ENCODE data around the gene VASN. TPM values are rescaled to one million over a fixed set of nuclear protein-coding genes. Genes with fewer than 3 reads are reported as not detected.

The VASN gene
- under 1 TPM; 0.11 to 0.20 TPM for total RNA-seq

GRCh38 chr16:4371357-4372000 is at the start of gene VASN:
TSS of gene VASN (plus strand) at chr16:4371848. CDS start at chr16:4380878, 9,030 bp downstream.
- POLR2A ChIA-PET = interaction anchor here (0.6 to 0.7 kb wide), 2 partner anchors 18 to 98 kb away, joined by 3 read pairs; partner anchors contain the start of gene TFAP4
- Mint-ChIP-seq H3K27ac (no peak within 1 kb of the TSS), H3K4me1 (peaks cover 2% of the 10 kb centered on the region), H3K4me3 (peak within 1 kb of the TSS; percentile 67), H3K36me3 (peaks cover 1% of the 10 kb centered on the region), H3K9me3 (no peaks in the 10 kb centered on the region), H3K27me3 (no peaks in the 10 kb centered on the region)
- ATAC-seq (ENCODE audit: low read depth) (peak; percentile 72), DNase-seq (peak; percentile 78)

GRCh38 chr16:4322121-4323052 is 49.3 kb upstream of the VASN start:
- no peaks in the 10 kb centered on the region for H3K9me3 Mint-ChIP-seq
- H3K27me3 Mint-ChIP-seq = peaks cover 9% of the 10 kb centered on the region
- ATAC-seq (ENCODE audit: low read depth) (no peak), DNase-seq (no peak)
- H3K36me3 Mint-ChIP-seq = no peaks in the 10 kb centered on the region
- no peak overlapping the region for H3K27ac Mint-ChIP-seq
- H3K4me1 Mint-ChIP-seq = peaks cover 5% of the 10 kb centered on the region
- no peak overlapping the region for H3K4me3 Mint-ChIP-seq
- POLR2A ChIA-PET = interaction anchor here (0.8 to 2.0 kb wide), 2 partner anchors 14 to 28 kb away, joined by 4 to 6 read pairs; no protein-coding TSS in a partner anchor

GRCh38 chr16:4323071-4323844 is 48.4 kb upstream of the VASN start:
- no peak overlapping the region for H3K27ac Mint-ChIP-seq
- POLR2A ChIA-PET = interaction anchor here (2.0 kb wide), 1 partner anchor 15 kb away, joined by 6 read pairs; no protein-coding TSS in a partner anchor

GRCh38 chr16:4323845-4324488 is 47.7 kb upstream of the VASN start:
- Mint-ChIP-seq H3K9me3 (no peaks in the 10 kb centered on the region), H3K27me3 (peaks cover 9% of the 10 kb centered on the region), H3K36me3 (no peaks in the 10 kb centered on the region), H3K4me3 (no peak overlapping the region), H3K4me1 (peaks cover 5% of the 10 kb centered on the region), H3K27ac (no peak overlapping the region)
- POLR2A ChIA-PET = interaction anchor here (2.0 kb wide), 1 partner anchor 16 kb away, joined by 6 read pairs; no protein-coding TSS in a partner anchor
- DNase-seq (no peak), ATAC-seq (ENCODE audit: low read depth) (no peak)

More at GRCh38 chr16:4323071-4323844, 48.4 kb upstream of the VASN start:
- DNase-seq = peak; percentile 29
- ATAC-seq (ENCODE audit: low read depth) = no peak
- Mint-ChIP-seq H3K4me3 (no peak overlapping the region), H3K36me3 (no peaks in the 10 kb centered on the region), H3K9me3 (no peaks in the 10 kb centered on the region), H3K4me1 (peaks cover 5% of the 10 kb centered on the region), H3K27me3 (peaks cover 7% of the 10 kb centered on the region)

DNA sequence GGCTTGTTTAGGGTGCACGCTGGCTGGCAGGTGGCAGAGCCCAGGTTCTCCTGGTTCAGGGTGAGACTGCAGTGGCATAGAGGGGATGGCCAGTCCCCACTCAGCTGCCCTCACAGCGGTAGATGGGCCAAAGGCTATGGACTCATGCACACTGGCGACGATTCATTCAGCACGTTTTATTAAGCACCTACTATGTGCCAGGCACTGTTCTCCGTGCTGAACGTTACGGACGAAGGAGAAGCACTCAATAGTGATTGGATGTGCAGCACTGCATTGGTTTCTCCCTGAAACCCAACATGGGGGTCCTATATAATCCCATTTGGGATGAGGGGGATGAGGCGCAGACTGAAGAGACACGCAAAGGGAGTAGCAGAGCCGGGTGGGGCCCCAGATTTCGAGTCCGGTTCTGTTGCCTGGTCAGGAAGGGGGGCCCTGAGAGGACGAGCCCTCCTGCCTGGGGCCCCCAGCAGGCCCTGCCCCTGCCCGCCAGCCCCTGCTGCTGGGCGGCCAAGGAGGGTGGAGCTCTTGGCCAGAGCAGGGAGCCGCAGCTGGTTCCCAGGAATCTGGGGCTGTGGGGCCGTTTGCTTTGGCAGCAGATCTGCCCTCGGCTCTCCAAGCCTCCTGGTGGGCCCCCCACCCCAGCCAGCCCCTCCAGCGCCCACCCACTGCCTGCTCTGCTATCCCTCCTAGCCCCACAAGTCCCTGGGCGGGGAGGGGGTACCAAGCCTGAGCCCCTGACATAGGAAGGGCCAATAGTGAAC is 47.0 kb upstream of the VASN start:
- Mint-ChIP-seq H3K36me3 (no peaks in the 10 kb centered on the region), H3K27me3 (peaks cover 9% of the 10 kb centered on the region), H3K4me3 (no peak overlapping the region), H3K27ac (no peak overlapping the region), H3K4me1 (no peaks in the 10 kb centered on the region), H3K9me3 (no peaks in the 10 kb centered on the region)
- POLR2A ChIA-PET = no interaction called here
- peak; percentile 28 for DNase-seq
- ATAC-seq (ENCODE audit: low read depth) = no peak

- Mint-ChIP-seq H3K9me3 (no peaks in the 10 kb centered on the region), H3K27ac (no peak overlapping the region), H3K4me1 (no peaks in the 10 kb centered on the region), H3K27me3 (peaks cover 9% of the 10 kb centered on the region), H3K36me3 (no peaks in the 10 kb centered on the region), H3K4me3 (no peak overlapping the region)
- no peak for ATAC-seq (ENCODE audit: low read depth)
- POLR2A ChIA-PET = no interaction called here
- no peak for DNase-seq
Measured at GRCh38 chr16:4325253-4325758, 46.3 kb upstream of the VASN start.

GRCh38 chr16:4327386-4328045 is 44.1 kb upstream of the VASN start:
- Mint-ChIP-seq H3K4me1 (no peaks in the 10 kb centered on the region), H3K27ac (no peak overlapping the region), H3K4me3 (peak overlapping the region; percentile 40), H3K27me3 (peaks cover 9% of the 10 kb centered on the region), H3K36me3 (no peaks in the 10 kb centered on the region), H3K9me3 (no peaks in the 10 kb centered on the region)
- POLR2A ChIA-PET = interaction anchor here (1.0 to 1.9 kb wide), 7 partner anchors 17 to 56 kb away, joined by 3 to 10 read pairs (median 5); partner anchors contain the start of gene TFAP4
- peak; percentile 5 for ATAC-seq (ENCODE audit: low read depth)
- peak; percentile 43 for DNase-seq

GRCh38 chr16:4328046-4328781 is 43.4 kb upstream of the VASN start:
- H3K4me1 Mint-ChIP-seq = no peaks in the 10 kb centered on the region
- H3K27ac Mint-ChIP-seq = no peak overlapping the region
- peak; percentile 75 for ATAC-seq (ENCODE audit: low read depth)
- POLR2A ChIA-PET = interaction anchor here (1.0 to 1.9 kb wide), 6 partner anchors 18 to 57 kb away, joined by 3 to 10 read pairs (median 6); no protein-coding TSS in a partner anchor
- H3K36me3 Mint-ChIP-seq = no peaks in the 10 kb centered on the region
- peak overlapping the region; percentile 40 for H3K4me3 Mint-ChIP-seq
- peaks cover 9% of the 10 kb centered on the region for H3K27me3 Mint-ChIP-seq
- no peaks in the 10 kb centered on the region for H3K9me3 Mint-ChIP-seq
- DNase-seq = peak; percentile 68

DNA sequence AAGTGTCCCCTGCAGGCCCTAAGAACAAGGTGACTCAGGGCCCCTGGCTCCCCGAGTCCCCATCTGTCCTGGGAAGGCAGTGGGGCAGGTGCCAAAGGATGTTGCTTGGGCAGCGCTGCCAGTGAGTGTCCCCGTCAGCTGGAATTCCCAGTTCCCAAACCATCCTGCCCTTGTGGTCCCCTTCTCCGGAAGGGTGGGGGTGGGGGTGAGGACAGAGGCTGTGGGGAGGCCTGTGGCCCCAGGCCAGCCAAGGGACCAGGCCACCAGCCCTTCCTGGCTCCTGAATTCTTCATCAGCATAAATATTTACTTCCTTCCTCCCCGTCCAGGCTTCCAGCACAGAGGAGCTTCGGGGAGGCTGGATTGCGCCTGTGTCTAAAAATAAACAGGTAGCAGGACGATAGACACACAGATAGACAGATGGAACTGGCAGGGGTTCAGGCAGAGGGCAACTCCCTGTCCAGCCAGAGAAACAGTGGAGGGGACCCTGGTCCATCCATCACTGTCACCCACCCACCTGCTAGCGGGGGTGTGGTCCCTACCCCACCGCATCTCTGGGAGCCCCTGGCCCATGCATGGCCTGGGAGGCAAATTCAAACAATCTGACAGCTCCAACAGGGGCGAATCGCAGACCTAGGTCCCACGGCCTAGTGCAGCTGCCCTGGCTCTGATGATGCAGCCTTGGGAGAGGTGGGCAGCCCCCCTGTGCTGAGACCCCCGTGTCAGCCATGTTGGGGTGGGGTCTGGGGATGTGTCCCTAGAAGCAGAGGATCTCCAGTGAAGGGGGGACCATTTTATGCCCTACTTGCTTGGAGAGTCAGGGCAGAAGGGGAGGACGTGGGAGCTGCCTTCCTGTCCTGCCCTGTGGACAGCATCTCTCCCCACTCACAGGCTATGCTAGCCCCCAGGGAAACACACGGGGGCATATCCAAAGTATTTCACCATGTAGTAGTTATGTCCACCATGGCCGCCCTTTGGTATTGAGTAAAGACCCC is 42.6 kb upstream of the VASN start:
- Mint-ChIP-seq H3K36me3 (no peaks in the 10 kb centered on the region), H3K9me3 (no peaks in the 10 kb centered on the region), H3K27me3 (peaks cover 9% of the 10 kb centered on the region), H3K4me3 (no peak overlapping the region), H3K27ac (no peak overlapping the region), H3K4me1 (no peaks in the 10 kb centered on the region)
- ATAC-seq (ENCODE audit: low read depth) = no peak
- DNase-seq = no peak
- POLR2A ChIA-PET = interaction anchor here (0.9 to 1.9 kb wide), 7 partner anchors 19 to 223 kb away, joined by 3 to 10 read pairs (median 5); no protein-coding TSS in a partner anchor

DNA sequence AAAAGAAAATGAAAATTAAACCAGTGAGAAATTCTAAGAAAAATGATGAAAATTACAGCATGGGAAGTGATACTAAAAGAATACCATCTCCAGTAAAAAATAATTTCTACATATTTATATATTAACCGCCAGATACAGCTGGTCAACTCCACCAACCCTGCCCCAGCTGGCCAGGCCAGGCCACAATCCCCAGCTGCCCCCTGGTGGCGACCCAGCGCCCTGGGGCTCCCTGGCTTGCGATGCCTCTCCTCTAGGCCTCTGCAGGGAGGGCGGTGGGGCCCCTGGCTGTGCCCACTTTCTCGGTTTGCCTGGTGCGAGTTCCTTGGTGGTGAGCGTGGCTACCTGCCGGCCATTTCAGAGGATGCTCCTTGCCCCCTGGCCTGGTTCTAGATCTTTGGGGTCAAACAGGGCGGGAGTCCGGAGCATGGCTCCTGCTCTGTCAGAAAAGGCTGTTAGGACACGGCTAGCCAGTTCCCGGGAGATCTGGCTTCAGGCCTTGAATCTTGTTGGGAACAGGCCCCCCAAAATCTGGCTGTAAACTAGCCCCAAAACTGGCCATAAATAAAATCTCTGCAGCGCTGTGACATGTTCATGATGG is 41.3 kb upstream of the VASN start:
- DNase-seq (peak; percentile 83), ATAC-seq (ENCODE audit: low read depth) (peak; percentile 67)
- Mint-ChIP-seq H3K4me3 (no peak overlapping the region), H3K36me3 (no peaks in the 10 kb centered on the region), H3K9me3 (no peaks in the 10 kb centered on the region), H3K27me3 (peaks cover 9% of the 10 kb centered on the region), H3K27ac (no peak overlapping the region), H3K4me1 (no peaks in the 10 kb centered on the region)
- POLR2A ChIA-PET = interaction anchor here (0.5 to 1.1 kb wide), 2 partner anchors 24 to 131 kb away, joined by 3 read pairs; no protein-coding TSS in a partner anchor

All from activated naive CD8-positive, alpha-beta T cell treated with anti-CD3 and anti-CD28 coated beads, Interleukin-2, amount 10 ng/mL, durations not matched to agents 7 days and 5 days (primary cell).